ENCODE data around the gene PLAAT4.

PLAAT4 gene

DNA sequence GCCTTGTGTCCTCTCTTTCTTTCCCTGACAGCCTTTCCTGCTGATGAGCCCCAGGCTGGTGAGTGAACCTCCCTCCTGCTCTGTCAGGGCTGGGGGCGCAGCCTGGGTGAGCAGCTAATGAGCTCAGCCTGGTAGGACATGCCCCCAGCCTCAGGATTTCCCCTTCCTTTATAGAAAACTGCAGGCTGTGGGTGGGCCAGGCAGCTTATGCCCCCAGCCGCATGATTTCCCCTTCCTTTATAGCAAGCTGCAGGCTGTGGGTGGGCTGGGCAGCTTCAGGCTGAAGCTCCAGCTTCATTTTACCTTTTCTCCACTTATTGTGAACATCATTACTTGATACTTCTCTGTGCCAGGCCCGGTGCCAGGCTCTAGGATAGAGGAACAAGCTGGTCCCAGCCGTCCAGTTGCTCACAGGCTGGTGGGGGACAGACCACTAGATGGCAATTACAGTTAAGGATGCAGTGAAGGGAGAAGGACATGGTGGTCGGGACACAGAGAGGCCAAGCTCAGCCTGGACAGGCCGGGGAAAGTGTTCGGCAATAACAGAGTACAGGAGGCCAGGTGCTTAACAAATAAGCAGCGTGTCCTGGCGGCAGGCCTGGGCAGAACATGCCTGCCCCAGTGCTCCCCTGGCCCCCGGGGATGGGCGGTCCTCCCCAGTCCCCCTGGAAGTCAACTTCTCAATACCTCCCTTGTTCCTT, 25.4 kb upstream of the PLAAT4 start:
- H3K27ac ChIP-seq, result no peak overlapping the region
- TF ChIP-seq ZFX (IDR thresholded peaks at IDR 0.05), result no peak
- TF ChIP-seq, protein P1, sequence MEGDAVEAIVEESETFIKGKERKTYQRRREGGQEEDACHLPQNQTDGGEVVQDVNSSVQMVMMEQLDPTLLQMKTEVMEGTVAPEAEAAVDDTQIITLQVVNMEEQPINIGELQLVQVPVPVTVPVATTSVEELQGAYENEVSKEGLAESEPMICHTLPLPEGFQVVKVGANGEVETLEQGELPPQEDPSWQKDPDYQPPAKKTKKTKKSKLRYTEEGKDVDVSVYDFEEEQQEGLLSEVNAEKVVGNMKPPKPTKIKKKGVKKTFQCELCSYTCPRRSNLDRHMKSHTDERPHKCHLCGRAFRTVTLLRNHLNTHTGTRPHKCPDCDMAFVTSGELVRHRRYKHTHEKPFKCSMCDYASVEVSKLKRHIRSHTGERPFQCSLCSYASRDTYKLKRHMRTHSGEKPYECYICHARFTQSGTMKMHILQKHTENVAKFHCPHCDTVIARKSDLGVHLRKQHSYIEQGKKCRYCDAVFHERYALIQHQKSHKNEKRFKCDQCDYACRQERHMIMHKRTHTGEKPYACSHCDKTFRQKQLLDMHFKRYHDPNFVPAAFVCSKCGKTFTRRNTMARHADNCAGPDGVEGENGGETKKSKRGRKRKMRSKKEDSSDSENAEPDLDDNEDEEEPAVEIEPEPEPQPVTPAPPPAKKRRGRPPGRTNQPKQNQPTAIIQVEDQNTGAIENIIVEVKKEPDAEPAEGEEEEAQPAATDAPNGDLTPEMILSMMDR (conservative IDR thresholded peaks at IDR 0.05), result no peak

DNA sequence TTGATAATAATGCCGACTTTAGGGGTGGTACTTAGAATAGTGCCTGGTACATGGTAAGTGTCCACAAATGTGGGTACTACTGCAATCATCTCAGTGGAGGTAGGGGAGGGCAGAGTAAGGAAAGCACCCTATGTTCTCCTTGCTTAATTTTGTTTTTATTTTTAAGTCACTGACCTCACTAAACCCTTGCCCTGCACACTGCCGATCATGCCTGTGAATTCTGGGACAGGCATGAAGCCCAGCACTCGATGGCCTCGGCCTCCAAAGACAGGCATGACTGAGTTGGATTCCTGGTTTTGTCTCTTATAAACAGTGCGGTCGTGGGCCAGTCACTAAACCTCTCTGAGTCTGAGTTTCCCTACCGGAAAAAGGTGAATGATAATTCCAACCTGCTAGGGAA, 23.8 kb upstream of the PLAAT4 start:
- TF ChIP-seq, protein P1 (conservative IDR thresholded peaks at IDR 0.05), result no peak
- no peak for TF ChIP-seq ZFX (IDR thresholded peaks at IDR 0.05)
- no peak overlapping the region for H3K27ac ChIP-seq

DNA sequence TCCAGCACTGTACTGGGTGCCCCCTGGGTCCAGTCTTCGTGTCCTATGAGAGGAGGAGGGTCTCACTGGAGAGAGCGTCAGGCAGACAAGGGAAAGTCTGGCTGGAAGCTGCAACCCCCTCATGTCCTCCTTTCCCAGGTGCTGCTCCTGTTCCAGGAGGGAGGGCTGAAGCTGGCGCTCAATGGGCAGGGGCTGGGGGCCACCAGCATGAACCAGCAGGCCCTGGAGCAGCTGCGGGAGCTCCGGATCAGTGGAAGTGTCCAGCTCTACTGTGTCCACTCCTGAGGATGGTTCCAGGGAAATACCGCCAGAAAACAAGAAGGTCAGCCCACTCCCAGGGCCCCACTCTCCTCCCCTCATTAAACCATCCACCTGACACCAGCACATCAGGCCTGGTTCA, 20.5 kb upstream of the PLAAT4 start:
- H3K27ac ChIP-seq, result no peak overlapping the region
- TF ChIP-seq, protein P1 (conservative IDR thresholded peaks at IDR 0.05), result no peak
- no peak for TF ChIP-seq ZFX (IDR thresholded peaks at IDR 0.05)

DNA sequence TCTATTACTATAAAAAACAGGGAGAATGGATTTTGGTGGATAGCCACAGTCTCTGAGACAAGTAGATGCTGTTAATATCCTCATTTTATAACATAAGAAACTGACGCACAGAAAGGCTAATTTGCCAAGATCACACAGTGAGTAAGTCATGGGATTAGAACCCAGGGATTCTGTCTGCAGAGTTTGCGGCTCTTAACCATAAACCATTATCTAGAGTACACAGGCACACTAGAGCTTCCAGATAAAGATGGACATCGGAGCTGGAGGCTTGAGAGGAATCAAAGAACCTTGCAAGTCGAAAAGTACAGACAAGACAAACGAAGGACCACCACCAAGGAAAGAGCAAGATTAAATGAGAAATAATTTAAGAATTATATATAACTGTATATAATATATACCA, 19.5 kb upstream of the PLAAT4 start:
- no peak overlapping the region for H3K27ac ChIP-seq
- TF ChIP-seq ZFX (IDR thresholded peaks at IDR 0.05), result no peak
- TF ChIP-seq, protein P1 (conservative IDR thresholded peaks at IDR 0.05), result no peak

DNA sequence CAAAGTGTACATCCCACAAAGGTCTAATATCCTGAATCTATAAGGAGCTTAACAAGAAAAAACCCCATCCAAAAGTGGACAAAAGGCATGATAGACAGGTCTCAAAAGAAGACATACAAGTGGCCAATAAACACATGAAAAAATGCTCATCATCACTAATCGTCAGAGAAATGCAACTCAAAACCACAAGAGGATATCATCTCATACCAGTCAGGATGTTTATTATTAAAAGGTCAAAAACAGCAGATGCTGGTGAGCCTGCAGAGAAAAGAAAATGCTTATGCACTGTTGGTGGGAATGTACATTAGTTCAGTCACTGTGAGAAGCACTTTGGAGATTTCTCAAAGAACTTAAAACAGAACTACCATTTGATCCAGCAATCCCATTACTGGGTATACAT, 18.1 kb upstream of the PLAAT4 start:
- no peak overlapping the region for H3K27ac ChIP-seq
- no peak for TF ChIP-seq ZFX (IDR thresholded peaks at IDR 0.05)
- TF ChIP-seq, protein P1 (conservative IDR thresholded peaks at IDR 0.05), result no peak

DNA sequence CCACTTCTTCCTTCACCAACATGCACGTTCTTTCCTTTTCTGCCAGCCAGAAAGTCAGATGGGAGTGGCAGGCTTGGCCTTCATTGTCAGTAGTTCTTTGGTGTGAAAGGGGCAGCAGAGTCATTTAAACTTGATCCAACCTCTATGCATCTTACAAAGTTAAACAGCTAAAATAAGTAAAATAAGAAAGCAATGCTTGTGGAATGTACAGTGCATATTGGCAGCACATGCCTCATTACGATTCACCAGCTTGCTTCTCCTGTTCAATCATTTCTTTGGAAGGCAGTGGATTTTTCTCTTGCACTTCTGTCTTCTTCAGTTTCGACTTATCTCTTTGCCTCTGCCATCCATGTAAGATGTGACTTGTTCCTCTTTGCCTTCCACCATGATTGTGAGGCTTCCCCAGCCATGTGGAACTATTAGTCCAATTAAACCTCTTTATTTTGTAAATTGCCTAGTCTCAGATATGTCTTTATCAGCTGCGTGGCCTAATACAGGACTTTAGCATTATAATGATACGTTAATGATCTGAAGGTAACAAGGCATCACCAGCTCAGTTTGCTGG, 15.9 kb upstream of the PLAAT4 start:
- H3K27ac ChIP-seq, result no peak overlapping the region
- no peak for TF ChIP-seq ZFX (IDR thresholded peaks at IDR 0.05)
- TF ChIP-seq, protein P1 (conservative IDR thresholded peaks at IDR 0.05), result no peak

DNA sequence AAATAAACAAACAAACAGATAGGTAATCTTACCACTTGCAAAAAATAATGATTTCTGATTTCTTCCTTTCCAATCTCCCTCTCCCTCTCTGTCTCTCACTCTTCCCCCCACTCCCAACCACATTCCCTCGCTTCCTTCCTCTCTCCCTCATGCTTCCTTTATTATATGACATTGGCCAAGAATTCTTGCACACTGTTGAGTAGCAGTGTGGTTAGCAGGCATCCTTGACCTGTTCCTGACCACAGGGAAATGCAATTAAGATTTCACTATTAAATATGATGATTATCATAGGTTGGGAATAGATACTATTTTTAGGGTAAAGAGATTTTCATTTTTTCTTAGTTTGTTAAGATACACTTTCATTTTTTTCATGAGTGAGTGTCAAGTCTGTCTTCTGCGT, 14.7 kb upstream of the PLAAT4 start:
- H3K27ac ChIP-seq, result no peak overlapping the region
- TF ChIP-seq, protein P1 (conservative IDR thresholded peaks at IDR 0.05), result no peak
- TF ChIP-seq ZFX (IDR thresholded peaks at IDR 0.05), result no peak

All from C4-2B (cell line).